GM19025 (cell line): ENCODE measurements around the gene TRERF1.

Experiments
- ATAC-seq: cut with Tn5 transposase; IDR thresholded peaks from one replicate; pipeline ENCODE4 v1.9.1; 2021; ENCODE audit warnings: mild to moderate bottlenecking, low read depth, moderate library complexity; ENCODE audit not compliant: unreplicated experiment

Gene TRERF1

DNA sequence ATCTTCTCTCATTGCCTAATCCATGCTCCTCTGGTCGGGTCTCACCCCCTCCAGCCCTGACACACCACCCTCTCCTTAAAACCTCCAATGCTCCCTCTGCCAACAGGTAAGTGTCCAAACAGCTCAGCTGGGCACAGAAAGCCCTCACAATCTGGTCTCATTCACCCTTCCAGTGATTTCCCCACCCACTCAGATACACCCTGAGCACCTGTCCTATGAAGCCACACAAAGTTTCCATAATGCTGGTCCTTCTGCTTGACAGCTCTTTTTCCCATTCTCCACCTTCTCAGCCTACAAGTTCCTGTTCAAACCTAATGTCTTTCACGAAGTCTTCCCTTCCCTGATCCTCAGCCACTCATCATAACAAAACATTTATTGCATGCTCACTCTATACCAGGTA lies 164.0 kb downstream of the TRERF1 start:
- no peak for ATAC-seq

DNA sequence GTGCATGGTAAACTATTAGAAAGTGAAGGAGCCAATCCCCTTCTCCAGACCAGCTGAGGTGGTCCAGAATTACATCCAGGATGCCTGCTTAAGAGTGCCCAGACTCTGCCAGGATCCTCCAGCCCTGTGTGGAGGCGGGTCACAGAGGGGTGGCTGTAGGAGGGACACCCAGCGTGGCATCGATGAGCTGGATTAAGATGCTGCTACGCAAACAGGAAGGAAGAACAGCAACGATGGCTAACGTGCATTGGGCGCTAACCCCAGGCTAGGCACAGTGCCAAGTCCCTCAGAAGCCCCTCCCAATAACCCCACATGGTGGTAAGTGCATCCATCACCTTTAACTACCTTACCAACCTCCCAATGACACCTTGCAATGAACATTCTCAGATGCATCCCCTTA lies 170.2 kb downstream of the TRERF1 start:
- ATAC-seq, result no peak

DNA sequence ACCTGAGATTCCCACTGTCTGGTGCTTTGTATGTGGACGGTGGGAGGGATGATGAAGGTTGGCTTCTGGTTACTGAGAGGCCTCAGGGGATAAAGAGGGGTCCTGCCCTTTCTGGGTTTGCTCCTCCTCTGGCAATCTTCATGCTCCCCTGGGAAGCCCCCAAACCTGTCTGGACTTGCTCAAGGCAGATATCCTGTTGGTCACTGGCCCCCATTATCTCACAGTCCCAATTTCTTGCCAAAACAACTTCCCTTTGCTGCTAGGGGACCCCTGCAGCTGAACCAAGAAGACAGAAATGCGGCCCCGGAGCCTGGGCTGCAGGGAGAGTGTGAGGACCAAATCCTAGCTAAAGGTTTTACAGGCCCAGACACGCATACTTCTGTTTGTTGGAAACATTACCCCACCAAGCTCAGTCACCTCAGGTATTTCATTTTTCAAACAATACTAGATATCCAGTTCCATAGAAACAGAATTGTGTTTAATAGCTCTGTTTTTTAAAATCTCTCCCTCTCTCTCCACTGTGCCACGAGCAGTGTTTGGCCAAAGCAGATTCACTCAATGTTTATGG lies 170.7 kb downstream of the TRERF1 start:
- no peak for ATAC-seq

DNA sequence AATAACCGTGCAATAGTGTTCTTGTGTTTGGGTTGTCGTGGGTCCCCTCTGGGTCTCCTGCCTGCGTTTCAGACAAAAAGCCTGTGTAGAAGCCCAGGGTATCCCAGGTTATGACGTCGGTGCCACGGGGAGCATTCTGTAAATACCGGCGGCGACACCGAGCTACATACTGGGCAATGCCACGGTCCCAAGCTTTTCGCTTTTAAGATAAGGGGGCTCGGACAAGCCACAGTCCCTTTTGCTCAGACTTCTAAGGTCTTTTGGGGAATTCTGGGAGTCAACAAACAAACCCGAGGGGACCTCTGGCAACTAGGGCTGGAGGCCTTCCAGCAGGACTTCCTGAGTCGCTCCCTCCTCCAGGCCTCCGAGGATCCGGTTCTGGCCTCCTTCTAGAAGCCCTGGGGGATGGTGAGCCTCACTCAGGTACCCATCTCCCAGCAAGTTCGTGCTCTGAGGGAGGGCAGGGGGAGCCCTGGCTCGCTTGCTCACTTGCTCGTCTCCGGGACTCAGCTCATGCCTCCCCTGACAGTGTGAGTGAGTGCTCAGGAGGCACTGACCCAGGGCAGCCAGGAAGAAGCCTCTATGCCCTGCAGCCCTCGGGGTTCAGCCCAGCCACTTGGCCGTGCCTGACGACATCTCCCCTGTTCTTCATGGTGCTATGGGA lies 171.6 kb downstream of the TRERF1 start:
- no peak for ATAC-seq

DNA sequence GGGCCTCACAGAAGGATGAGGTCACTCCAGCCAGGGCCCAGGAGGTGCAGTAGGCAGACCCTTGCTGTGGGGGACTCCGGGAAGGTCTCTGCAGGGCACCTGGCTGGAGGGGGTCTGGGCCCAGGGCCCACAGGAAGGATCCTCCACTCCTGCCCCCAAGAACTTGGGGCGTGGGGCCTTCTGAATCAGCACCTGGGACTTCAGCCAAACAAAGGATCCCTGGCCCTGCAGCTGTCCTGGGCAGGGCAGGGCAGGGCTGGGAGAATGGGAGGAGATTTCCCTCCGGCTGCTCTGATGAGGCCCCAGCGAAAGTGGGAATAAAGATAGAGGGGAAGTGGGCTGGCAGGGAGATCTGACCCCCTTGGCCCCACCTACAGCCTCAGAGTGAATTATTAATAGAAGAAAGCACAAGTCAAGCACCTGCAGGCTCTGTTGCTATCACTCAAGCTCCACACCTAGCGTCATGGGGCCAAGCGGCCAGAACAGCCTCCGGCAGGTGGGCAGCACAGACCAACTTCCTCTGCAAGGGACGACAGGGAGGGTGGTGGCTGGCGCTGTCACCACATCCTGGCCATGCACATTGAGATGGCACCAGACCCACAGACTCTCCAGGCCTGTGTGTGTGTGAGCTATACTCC lies 172.5 kb downstream of the TRERF1 start:
- no peak for ATAC-seq

DNA sequence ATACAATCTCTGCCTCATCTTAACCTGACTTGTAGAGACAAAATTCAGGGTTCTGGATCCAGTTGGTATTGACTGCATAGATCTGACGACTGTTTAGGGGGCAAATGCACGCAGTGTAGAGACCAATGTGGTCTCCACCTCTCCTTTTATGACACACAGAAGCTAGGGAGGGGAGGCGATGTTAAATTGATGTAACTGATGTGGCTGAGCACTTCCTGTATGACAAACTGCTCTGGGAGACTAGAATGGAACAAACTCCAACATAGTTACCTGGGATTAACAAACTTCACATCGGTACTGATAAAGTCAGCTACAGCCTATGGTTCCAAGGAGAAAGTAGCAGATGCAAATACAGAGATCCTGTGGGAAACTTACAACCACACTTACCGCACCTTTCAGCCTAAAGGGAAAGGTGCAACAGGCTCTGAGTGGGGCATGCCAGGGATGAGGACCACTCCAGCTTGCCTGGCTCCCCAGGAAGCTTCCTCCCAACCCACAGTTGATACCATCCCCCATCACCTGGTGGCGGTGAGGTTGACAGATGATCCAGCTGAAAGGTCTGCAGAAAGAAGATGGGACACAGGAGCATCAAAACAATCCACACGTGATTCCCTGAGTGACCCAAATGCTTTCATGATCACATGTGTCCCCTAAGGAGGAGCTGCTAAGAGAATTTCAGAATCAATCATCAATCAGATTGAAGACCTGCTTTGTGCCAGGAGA lies 173.4 kb downstream of the TRERF1 start:
- no peak for ATAC-seq

DNA sequence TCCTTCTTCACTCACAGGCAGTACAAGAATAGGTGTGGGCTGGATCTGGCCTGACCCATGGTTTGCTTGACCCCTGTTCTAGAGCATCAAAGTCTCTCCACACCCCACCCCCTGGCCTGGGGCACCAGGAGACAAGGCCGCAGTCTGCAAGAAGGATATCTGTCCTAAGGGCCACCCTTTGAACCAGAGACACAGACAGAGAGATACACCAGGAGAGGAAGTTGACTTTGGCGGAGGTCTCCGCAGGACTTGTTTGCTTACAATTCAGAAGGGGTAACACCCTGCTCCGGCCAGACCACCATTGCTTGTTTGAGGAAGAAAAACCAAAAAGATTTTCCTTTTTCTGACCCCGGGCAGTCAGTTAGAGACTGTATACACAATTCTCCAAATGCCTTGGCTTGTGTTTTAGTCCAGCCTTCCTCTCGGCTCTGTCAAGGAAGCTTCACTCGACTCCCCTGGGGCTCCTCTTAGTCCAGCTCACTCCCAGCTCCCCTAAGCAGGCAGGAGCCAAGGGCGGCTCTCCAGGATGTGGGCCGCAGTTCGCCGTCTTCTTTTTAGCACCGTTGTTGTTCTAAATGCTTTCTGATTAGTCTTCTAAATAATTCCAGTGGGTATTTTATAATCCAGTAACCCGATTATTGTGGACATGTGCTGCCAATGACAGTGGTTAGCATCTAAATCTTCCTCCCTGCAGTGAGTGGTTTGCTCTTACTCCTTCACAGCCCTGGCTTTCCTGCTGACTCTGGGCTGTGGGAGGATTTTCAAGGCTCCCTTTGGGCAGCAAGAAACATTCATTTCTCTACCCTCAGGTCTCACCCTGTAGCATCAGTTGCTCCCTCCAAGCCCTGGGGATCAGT lies 175.5 kb downstream of the TRERF1 start:
- ATAC-seq, result no peak

DNA sequence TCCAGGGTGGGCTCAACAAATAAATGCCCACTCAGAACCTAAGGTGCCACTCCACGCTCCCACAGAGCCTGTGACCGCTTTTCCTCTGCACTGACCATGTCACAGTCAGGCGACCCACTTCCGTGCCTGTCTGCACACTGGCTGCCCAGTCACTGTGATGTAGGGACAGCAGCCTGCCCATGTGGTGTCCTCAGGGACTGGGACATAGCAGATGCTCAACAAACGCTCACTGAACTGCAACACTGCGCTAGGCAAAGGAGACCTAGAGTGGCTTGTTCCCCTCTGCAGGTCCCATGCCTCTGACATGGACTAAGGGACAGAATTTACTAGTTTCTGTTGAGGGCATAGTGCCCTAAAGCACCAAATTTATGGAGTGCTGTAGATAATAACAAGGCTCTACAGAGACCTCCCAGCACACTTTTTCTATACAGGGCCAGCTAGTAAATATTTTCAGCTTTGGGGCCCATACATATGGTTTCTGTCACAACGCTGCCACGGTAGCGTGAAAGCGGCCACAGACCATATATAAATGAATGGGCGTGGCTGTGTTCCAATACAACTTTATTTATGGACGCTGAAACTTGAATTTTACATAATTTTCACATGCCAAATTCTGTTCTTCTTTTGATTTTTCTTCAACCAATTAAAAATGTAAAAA lies 176.2 kb downstream of the TRERF1 start:
- ATAC-seq, result no peak

DNA sequence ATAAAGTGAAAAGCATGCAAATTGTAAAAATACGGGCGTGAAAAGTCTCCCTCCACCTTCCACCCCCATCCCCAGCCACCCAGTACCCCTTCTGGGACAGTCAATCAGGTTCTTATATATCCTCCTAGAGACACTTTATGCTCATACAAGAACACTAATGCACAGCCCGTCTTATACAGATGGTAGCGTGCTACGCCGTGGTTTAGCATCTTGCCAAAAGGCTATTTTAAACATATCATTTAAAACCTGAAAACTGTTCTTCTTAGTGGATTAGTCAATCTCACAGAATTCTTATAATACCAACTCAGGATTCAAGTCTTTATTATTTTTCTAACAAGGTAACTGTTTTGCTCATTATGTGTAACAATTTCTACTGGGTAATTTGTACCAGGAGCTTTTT lies 176.8 kb downstream of the TRERF1 start:
- no peak for ATAC-seq

DNA sequence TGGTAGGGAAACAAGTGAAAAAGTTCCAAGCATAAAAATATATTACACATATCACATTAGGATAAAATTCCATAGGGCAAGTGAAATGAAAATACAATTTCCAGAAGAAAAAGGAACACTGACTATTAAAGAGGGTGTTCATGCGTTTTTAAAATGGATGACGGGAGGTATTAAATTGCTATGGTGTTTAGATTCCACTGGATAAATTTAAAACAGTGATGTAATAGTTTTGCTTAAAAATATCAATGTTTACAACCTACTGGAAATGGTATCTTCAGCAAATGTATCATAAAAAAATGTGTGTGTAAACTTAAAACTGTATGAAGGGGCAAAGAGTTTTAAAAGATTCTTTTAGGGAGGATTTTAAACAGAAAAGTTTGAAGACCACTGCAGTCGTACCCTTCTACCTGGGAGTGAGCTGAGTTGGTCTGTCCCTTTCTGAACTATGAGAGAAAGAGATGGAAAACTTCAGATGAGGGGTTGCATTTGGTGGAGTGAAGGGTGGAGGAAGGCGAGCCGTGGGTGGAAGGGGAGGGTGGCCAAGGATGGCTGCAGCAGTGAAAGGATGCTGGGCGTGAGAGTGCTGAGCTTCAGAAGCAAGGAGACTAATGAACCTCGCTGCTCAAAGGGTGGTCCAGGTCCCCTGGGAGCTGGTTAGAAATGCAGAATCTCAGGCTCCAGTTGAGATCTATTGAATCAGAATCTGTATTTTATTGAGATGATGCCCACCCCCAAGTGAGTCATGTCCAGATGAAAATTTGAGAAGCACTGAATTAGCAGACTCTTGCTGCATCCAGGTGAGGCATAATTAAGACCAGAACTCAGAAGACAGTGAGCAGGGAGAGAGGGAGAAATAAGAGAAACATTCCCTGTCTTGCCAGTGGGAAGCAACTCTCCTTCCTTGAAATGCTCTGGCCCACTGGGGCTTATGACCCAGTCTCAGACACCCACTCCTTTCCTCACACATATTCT lies 179.6 kb downstream of the TRERF1 start:
- no peak for ATAC-seq

DNA sequence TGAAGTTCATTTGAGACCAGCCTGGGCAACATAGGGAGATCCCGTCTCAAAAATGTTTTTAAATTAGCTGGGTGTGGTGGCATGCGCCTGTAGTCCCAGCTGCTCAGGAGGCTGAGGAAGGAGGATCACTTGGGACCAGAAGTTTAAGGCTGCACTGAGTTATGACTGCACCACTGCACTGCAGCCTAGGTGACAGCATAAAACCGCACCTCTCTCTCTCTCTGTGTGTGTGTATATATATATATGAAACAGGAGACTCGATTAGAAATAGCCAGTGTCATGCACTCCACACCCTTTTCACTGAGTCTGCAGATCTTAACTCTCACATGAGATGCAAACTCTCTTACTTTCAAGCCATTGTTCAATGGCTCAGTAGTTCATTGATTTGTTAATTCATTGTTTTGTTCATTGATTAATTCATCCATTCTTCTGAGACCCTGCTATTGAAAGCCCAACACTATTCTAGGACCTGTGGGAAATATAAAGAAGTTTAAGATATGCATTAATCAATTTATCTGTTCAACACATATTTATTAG lies 181.7 kb downstream of the TRERF1 start:
- peak; percentile 24 for ATAC-seq

DNA sequence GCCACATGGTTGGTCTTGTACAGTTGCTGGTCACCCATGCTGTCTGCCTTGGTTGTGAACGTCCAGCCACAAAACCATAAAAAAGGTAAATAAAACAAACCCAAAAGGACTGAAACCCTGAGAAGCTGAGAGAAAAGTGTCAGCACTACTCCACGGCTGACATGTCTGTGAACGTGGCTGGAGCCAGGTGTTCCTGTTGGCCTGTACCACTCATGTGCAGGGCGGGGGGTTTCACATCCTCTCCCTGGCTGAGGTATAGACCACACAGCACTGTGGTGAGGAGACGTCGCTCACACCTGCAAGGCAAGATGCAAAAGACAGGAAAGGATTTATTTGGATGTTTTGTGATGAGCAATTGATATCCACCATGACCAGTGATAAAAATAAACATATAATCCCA lies 182.2 kb downstream of the TRERF1 start:
- peak; percentile 94 for ATAC-seq

DNA sequence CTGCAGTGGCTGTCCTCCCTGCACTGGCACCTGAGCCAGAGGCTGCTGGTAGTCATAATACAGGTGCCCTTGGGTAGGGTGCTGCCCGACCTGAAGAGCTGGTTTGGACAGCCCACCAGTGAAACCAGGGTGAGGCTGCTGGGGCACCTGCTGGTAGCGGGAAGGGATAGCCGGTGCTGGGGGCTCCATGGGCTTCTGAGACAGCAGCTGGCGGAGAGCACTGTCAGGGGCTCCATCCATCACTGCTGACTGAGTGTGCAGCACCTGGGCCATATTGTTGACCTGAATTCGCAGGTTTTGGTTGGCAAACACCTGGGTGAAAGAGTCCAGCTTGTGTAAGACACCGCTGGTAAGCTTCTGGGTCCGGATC lies 182.9 kb downstream of the TRERF1 start:
- no peak for ATAC-seq

DNA sequence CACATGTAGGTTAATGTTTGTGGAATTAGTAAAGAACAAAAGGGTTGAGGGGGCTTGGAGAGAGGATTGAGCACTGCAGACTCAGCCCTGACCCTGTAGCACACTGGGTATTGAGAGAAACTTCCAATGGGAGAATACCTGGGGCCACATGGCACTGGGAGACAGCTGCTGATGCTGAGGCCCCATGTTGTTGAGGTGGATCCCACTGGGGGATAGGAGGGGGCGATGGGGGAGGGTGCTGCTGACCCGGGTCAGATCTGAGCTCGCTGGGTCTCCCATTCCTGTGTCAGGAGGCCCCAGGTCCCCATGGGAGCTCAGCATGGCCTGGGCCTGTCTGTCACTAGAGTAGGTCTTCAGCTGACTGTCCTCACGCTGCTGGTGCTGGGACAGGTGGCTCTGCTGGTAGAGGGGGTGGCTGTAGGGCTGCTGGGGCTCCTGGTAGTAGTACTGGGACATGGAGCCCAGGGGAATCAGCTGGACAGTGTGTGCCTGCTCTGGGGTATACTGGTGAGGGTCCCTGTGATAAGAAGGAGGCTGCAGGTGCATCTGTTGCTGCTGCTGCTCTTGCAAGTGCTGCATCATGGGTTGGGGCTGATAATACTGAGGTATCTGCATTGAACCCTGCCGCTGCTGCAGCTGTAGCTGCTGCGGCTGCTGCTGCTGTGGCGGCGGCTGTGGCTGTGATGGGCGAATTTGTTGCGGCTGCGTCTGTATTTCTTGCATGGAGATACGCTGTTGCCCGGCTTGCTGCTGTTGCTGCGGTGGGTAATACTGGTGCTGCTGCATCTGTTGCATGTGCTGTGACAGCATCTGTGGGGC lies 183.5 kb downstream of the TRERF1 start:
- ATAC-seq, result no peak

DNA sequence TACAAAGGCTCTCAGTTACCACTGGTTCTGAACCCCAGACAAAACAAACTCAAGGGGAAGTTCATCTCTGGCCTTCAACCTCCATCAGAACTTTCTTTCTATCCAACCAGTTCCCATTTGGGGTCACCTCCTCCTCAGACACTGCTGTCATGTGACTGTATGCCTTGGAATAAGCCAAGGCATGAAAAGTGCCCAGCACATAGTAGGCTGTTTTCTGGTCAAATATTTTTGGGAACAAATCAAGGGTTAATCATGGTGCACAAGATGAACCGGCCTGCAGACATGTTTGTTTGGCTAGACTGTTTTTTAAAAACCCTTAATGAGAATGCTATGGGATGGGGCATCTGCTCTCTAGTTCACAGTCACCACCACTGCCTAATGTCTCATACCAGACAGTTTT lies 185.2 kb downstream of the TRERF1 start:
- ATAC-seq, result no peak

DNA sequence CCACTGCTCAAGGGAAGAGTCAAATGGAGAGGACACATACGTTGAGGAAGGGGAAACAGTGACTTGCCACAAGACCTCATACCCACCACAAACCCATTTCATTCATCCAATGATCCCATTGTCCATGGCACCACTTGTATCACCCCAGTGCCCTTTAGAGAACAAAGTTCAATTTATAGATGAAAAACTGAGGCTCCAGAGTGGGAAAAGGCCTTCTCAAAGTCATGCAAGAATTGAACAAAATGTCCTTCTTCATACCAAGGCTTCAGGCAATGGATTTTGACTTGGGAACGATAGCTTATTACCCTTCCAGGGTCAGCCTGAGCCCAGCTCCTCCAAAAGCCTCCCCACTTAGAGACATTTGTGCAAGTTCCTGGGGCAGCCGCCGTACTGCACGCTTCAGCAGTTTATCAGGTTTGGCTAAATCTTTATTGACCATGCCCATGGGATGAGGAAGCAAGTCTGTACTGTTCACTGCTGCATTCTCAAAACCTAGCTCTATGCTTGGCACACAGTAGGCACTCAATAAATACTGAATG lies 186.8 kb downstream of the TRERF1 start:
- no peak for ATAC-seq

DNA sequence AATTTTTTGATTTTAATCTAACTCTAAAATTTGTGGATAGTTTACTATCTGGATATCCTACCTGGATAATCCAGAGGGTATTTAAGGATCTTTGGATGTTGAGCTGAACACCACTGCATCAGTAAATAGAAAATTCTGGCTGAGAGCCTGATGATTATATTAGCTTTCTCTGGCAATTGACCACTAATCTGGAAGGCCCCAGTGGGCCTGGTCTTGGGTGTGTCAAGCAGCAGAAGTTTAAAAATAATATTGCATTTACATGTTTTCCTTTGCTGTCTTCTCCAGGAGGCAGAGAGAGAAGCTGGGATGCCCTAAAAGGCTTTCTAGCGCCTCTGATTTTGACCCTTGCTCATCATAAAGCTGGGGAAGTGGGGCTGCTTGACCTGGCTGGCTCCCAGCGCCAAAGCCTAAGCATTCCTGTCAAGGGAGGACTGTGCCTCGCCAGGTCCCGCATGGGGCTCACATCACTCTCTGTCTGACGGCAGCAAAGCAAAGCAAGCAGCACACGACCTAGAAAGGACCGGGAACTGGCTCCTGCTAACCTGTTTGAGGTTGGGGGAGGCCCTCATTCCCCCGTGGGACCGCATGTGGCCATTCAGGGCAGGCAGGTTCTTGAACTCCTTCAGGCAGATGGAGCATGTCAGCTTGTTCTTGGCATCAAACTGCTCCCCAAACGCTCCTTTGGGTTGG lies 187.4 kb downstream of the TRERF1 start:
- no peak for ATAC-seq
